Endodermal cell (in vitro differentiated cells): ENCODE data around the gene SH2D6. TPM values are rescaled to one million over a fixed set of nuclear protein-coding genes. Genes with fewer than 3 reads are reported as not detected.

Source experiments
- DNase-seq: peaks from one replicate; pipeline ENCODE4 v3.0.0-alpha.2; 2017
- H3K27ac ChIP-seq: 2 replicates; pipeline ENCODE4 v1.5.1; 2013; ENCODE audit warnings: mild to moderate bottlenecking, low read depth, low read length, moderate library complexity
- H3K27me3 ChIP-seq: 2 replicates; pipeline ENCODE4 v1.6.1; 2013; ENCODE audit warnings: mild to moderate bottlenecking, low read length, moderate library complexity; ENCODE audit not compliant: insufficient read depth, control insufficient read depth, poor library complexity, severe bottlenecking
- H3K36me3 ChIP-seq: 2 replicates; pipeline ENCODE4 v1.7.0; 2013; ENCODE audit warnings: mild to moderate bottlenecking, low read length, moderate library complexity; ENCODE audit not compliant: control insufficient read depth, insufficient read depth
- H3K4me1 ChIP-seq: one replicate; pipeline ENCODE4 v1.7.0; 2013; ENCODE audit warnings: low read length; ENCODE audit not compliant: control insufficient read depth, insufficient read depth
- H3K4me3 ChIP-seq: 2 replicates; pipeline ENCODE4 v1.5.1; 2013; ENCODE audit warnings: mild to moderate bottlenecking, low read length, moderate library complexity
- H3K9ac ChIP-seq: 2 replicates; pipeline ENCODE4 v1.6.1; 2013; ENCODE audit warnings: mild to moderate bottlenecking, low read length, moderate library complexity; ENCODE audit not compliant: poor library complexity, severe bottlenecking; ENCODE audit errors: extremely low read depth
- H3K9me3 ChIP-seq: 2 replicates; pipeline ENCODE4 v1.6.1; 2013; ENCODE audit warnings: mild to moderate bottlenecking, low read length, moderate library complexity; ENCODE audit not compliant: control insufficient read depth
- H3K27ac Mint-ChIP-seq: 2 replicates; pipeline ENCODE4 v1.8.0; 2020; ENCODE audit warnings: mixed read lengths
- H3K27me3 Mint-ChIP-seq: 2 replicates; pipeline ENCODE4 v1.8.0; 2021; ENCODE audit warnings: mild to moderate bottlenecking, mixed read lengths; ENCODE audit not compliant: insufficient read depth
- H3K36me3 Mint-ChIP-seq: 2 replicates; pipeline ENCODE4 v1.8.0; 2020; ENCODE audit warnings: low read depth, mixed read lengths
- H3K4me1 Mint-ChIP-seq: 2 replicates; pipeline ENCODE4 v1.8.0; 2020; ENCODE audit warnings: mixed read lengths
- H3K4me3 Mint-ChIP-seq: 2 replicates; pipeline ENCODE4 v1.8.0; 2020; ENCODE audit warnings: mild to moderate bottlenecking, moderate library complexity, mixed read lengths
- H3K9me3 Mint-ChIP-seq: 2 replicates; pipeline ENCODE4 v1.8.0; 2020; ENCODE audit warnings: mild to moderate bottlenecking, mixed read lengths
- CTCF ChIP-seq: fragments of 200-600 bp; sonication (generic); conservative IDR thresholded peaks from 2 replicates; pipeline ENCODE4 v1.5.0; 2021; ENCODE audit warnings: antibody characterized with exemption, mild to moderate bottlenecking
- WGBS, 2 experiments: methylation state at CpG; one replicate each; pipeline versions ENCODE4 v1.1.5 to v1.1.7; 2013; ENCODE audit warnings: missing lambda C conversion rate in 2 of 2, mixed read lengths in 1 of 2; ENCODE audit not compliant: insufficient coverage in 1 of 2, insufficient read length in 1 of 2; 5-methylcytosine and 5-hydroxymethylcytosine counted together
- total RNA-seq, 2 donors: library from RNA; stranded (reverse); fragmentation: NEBNext Ultra II Directional in 1 of 2; extraction: Animal tissue kit (Norgen Biotek cat#: 25700) in 1 of 2; gene quantifications; 2 replicates in 1 of 2; 3 replicates in 1 of 2; pipeline ENCODE4 v1.2.1, GENCODE V29; 2021

The SH2D6 gene
- total RNA-seq, 2 donors from 2014 or later = 0.68 to 1.1 TPM

GRCh38 chr2:85394976-85395375, 23.5 kb upstream of the SH2D6 start:
- Histone ChIP-seq H3K36me3 (peaks cover 15% of the 10 kb centered on the region), H3K9me3 (no peaks in the 10 kb centered on the region), H3K4me3 (no peak overlapping the region), H3K27me3 (no peaks in the 10 kb centered on the region), H3K27ac (no peak overlapping the region), H3K9ac (no peak overlapping the region), H3K4me1 (no peaks in the 10 kb centered on the region)
- Mint-ChIP-seq H3K27me3 (no peaks in the 10 kb centered on the region), H3K4me3 (no peak overlapping the region), H3K36me3 (peaks cover 30% of the 10 kb centered on the region), H3K4me1 (no peaks in the 10 kb centered on the region), H3K9me3 (no peaks in the 10 kb centered on the region), H3K27ac (no peak overlapping the region)
- no peak for TF ChIP-seq CTCF
- DNase-seq = no peak
- 89 to 96% methylated on average over 6 of the region's 6 CpGs for WGBS, 2 experiments

- no peak for TF ChIP-seq CTCF
- H3K4me1 ChIP-seq = no peaks in the 10 kb centered on the region
- H3K27ac Mint-ChIP-seq = no peak overlapping the region
- peaks cover 7% of the 10 kb centered on the region for H3K36me3 ChIP-seq
- peaks cover 40% of the 10 kb centered on the region for H3K36me3 Mint-ChIP-seq
- no peaks in the 10 kb centered on the region for H3K9me3 ChIP-seq
- H3K4me3 Mint-ChIP-seq = no peak overlapping the region
- no peaks in the 10 kb centered on the region for H3K4me1 Mint-ChIP-seq
- 87 to 91% methylated on average over 11 to 14 of the region's 14 CpGs for WGBS, 2 experiments
- no peaks in the 10 kb centered on the region for H3K9me3 Mint-ChIP-seq
- DNase-seq = no peak
- H3K9ac ChIP-seq = no peak overlapping the region
- no peaks in the 10 kb centered on the region for H3K27me3 ChIP-seq
- H3K27me3 Mint-ChIP-seq = no peaks in the 10 kb centered on the region
- H3K4me3 ChIP-seq = no peak overlapping the region
- no peak overlapping the region for H3K27ac ChIP-seq
Observed at GRCh38 chr2:85395912-85396475, 22.5 kb upstream of the SH2D6 start.

DNA sequence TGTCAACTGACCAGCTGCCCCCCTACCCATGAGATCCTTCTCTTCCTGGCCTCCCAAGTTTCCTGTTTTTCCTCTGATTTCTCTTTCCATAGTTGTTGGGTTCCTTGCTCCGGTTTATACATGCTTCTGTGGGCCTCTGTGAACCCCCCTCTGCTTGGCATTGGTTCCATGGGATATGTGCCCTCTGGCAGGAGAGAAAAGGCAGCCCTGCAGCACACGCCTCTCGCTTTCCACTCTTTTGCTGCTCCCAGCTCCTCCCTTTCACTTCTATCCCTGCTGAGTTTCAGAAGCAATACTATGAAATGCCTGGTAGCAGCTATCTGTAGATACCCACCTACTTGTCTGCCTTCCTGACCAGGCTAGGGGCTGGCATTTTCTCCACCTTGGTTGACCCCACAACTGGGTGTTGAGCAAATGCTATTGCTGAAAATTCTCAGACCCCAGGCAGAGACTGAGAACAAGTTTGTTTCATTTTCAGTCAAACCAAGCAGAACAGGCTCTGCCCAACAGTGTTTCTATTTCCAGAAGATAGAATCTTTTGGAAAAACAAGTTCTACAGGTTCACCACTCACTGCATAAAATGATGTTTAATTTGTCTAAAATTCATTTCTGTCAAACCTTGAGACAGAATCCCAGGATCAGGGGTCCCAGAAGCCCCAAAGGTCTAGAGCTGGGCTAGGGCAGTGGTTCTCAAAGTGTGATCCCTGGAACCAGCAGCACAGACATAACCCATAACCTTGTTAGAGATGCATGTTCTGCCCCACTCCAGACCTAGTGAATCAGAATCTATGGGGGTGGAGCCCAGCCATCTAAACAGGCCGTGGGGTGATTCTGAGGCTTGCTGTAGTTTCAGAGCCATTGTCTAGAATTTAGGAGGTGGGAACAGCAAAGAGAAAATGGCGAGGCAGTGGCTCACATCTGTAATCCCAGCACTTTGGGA, 21.7 kb upstream of the SH2D6 start:
- Mint-ChIP-seq H3K4me3 (no peak overlapping the region), H3K27ac (peak overlapping the region; percentile 21), H3K27me3 (no peaks in the 10 kb centered on the region), H3K36me3 (peaks cover 42% of the 10 kb centered on the region), H3K4me1 (no peaks in the 10 kb centered on the region), H3K9me3 (no peaks in the 10 kb centered on the region)
- H3K9me3 ChIP-seq = no peaks in the 10 kb centered on the region
- H3K27ac ChIP-seq = no peak overlapping the region
- no peak overlapping the region for H3K9ac ChIP-seq
- 89 to 93% methylated on average over 2 to 5 of the region's 5 CpGs for WGBS, 2 experiments
- TF ChIP-seq CTCF = no peak
- DNase-seq = no peak
- H3K4me1 ChIP-seq = no peaks in the 10 kb centered on the region
- H3K27me3 ChIP-seq = no peaks in the 10 kb centered on the region
- H3K4me3 ChIP-seq = no peak overlapping the region
- H3K36me3 ChIP-seq = peaks cover 7% of the 10 kb centered on the region
